B cell (primary cell): ENCODE data around the gene DDX10. TPM values are rescaled to one million over a fixed set of nuclear protein-coding genes. Genes with fewer than 3 reads are reported as not detected.

Experiments
- ATAC-seq: fragments of 200-7000 bp; cut with Tn5 transposase; one replicate; pipeline ENCODE4 v1.10.0; 2021; ENCODE audit warnings: low read depth, mild to moderate bottlenecking, moderate number of reproducible peaks, moderate library complexity
- CTCF ChIA-PET: fragments of 350-600 bp; sonication (Branson Sonifier 250); formaldehyde crosslinking; loops from one replicate; lab custom pipeline; 2021; ENCODE audit warnings: antibody characterized with exemption, inconsistent platforms; lab: Charles Lee
- POLR2A ChIA-PET: fragments of 350-600 bp; sonication (Branson Sonifier 250); formaldehyde crosslinking; loops from one replicate; lab custom pipeline; 2021; ENCODE audit warnings: antibody characterized with exemption; lab: Charles Lee
- DNase-seq: peaks from one replicate; pipeline ENCODE4 v3.0.0; 2013
- H2AFZ ChIP-seq: 2 replicates; pipeline ENCODE4 v1.6.1; 2012; ENCODE audit warnings: mild to moderate bottlenecking, low read depth, low read length; ENCODE audit not compliant: insufficient read depth, poor library complexity, severe bottlenecking
- H3K27ac ChIP-seq, 2 donors: 1 replicate in 1 of 2; 2 replicates in 1 of 2; pipeline ENCODE4 v1.5.1; 2012 to 2013; ENCODE audit warnings: low read length in 2 of 2, mild to moderate bottlenecking in 2 of 2, moderate library complexity in 1 of 2
- H3K27me3 ChIP-seq, 4 experiments: fragments of 200-600 bp in 1 of 4; sonication (generic) in 1 of 4; replicated peaks in 1 of 4; 1 replicate in 2 of 4; 2 replicates in 2 of 4; pipeline versions ENCODE4 v1.6.1 to v1.7.0; 2013 to 2016; ENCODE audit warnings: low read length in 3 of 4, mild to moderate bottlenecking in 2 of 4, mixed read lengths in 1 of 4, moderate library complexity in 1 of 4; ENCODE audit not compliant: insufficient read depth in 4 of 4, control insufficient read depth in 3 of 4; ENCODE audit errors: control extremely low read depth in 1 of 4
- H3K36me3 ChIP-seq, 2 experiments: replicated peaks in 1 of 2; 1 replicate in 1 of 2; 2 replicates in 1 of 2; pipeline versions ENCODE4 v1.6.1 to v1.7.1; 2013; ENCODE audit warnings: low read length in 1 of 2; ENCODE audit not compliant: insufficient read depth in 2 of 2, control insufficient read depth in 1 of 2; ENCODE audit errors: control extremely low read depth in 1 of 2, extremely low read depth in 1 of 2
- H3K4me1 ChIP-seq, 2 donors: fragments of 200-600 bp in 1 of 2; sonication (generic) in 1 of 2; 1 replicate in 1 of 2; 2 replicates in 1 of 2; pipeline versions ENCODE4 v1.5.1 to v1.6.1; 2013 to 2017; ENCODE audit warnings: low read length in 2 of 2; ENCODE audit not compliant: control insufficient read depth in 2 of 2, insufficient read depth in 2 of 2
- H3K4me2 ChIP-seq: replicated peaks from 2 replicates; pipeline ENCODE3; 2012; ENCODE audit warnings: mild to moderate bottlenecking, low read depth, low read length; ENCODE audit not compliant: poor library complexity, severe bottlenecking
- H3K4me3 ChIP-seq, 5 experiments: fragments of 200-600 bp in 1 of 5; sonication (generic) in 1 of 5; 1 replicate in 3 of 5; 2 replicates in 2 of 5; pipeline versions ENCODE4 v1.5.1 to v1.7.0; 2011 to 2016; ENCODE audit warnings: low read length in 4 of 5, mild to moderate bottlenecking in 4 of 5, low read depth in 2 of 5, control low read depth in 1 of 5, moderate library complexity in 1 of 5; ENCODE audit not compliant: insufficient read depth in 1 of 5; ENCODE audit errors: control extremely low read depth in 1 of 5, extremely low read depth in 1 of 5
- H3K79me2 ChIP-seq: fragments of 200-600 bp; sonication (generic); one replicate; pipeline ENCODE4 v1.6.0; 2016; ENCODE audit warnings: low read length; ENCODE audit not compliant: control insufficient read depth, insufficient read depth
- H3K9ac ChIP-seq: fragments of 200-600 bp; sonication (generic); 2 replicates; pipeline ENCODE4 v1.6.1; 2017; ENCODE audit warnings: mild to moderate bottlenecking, low read length, moderate library complexity
- H3K9me3 ChIP-seq, 3 donors: one replicate each; pipeline versions ENCODE4 v1.6.1 to v1.7.1; 2013; ENCODE audit warnings: low read length in 2 of 3; ENCODE audit not compliant: control insufficient read depth in 2 of 3, insufficient read depth in 1 of 3; ENCODE audit errors: control extremely low read depth in 1 of 3
- H4K20me1 ChIP-seq: 2 replicates; pipeline ENCODE4 v1.6.0; 2012; ENCODE audit warnings: mild to moderate bottlenecking, low read length; ENCODE audit not compliant: insufficient read depth, control insufficient read depth, poor library complexity, severe bottlenecking
- H3K27ac Mint-ChIP-seq: one replicate; pipeline ENCODE4 v1.8.0; 2021; ENCODE audit warnings: mixed read lengths
- H3K27me3 Mint-ChIP-seq: one replicate; pipeline ENCODE4 v1.8.0; 2021; ENCODE audit warnings: mixed read lengths
- H3K4me1 Mint-ChIP-seq: one replicate; pipeline ENCODE4 v1.8.0; 2021; ENCODE audit warnings: mixed read lengths
- H3K4me3 Mint-ChIP-seq: one replicate; pipeline ENCODE4 v1.8.0; 2021; ENCODE audit warnings: mixed read lengths
- H3K9me3 Mint-ChIP-seq: one replicate; pipeline ENCODE4 v1.8.0; 2022; ENCODE audit warnings: mixed read lengths; ENCODE audit not compliant: insufficient read depth
- EZH2 ChIP-seq: IDR thresholded peaks from 2 replicates; pipeline ENCODE4 v1.6.1; 2012; ENCODE audit warnings: borderline replicate concordance, low read depth, mild to moderate bottlenecking, moderate library complexity, low read length; ENCODE audit not compliant: insufficient read depth, poor library complexity, severe bottlenecking
- WGBS: methylation state at CpG from one replicate; pipeline ENCODE4 v1.1.5; 2013; ENCODE audit warnings: missing lambda C conversion rate; ENCODE audit not compliant: insufficient coverage; 5-methylcytosine and 5-hydroxymethylcytosine counted together
- intact Hi-C: fragments of 100-400 bp; cut with micrococcal nuclease; formaldehyde crosslinking; loops from one replicate; pipeline ENCODE4 v1.10.0; 2022
- polyA plus RNA-seq: library from polyadenylated mRNA; depleted of rRNA; stranded (reverse); fragments of >200 nt; gene quantifications from 2 replicates; pipeline ENCODE4 v1.2.3, GENCODE V29; 2012
- total RNA-seq, 2 donors: library from RNA; stranded (reverse); fragments of 120-200 nt in 1 of 2; gene quantifications; 1 replicate in 1 of 2; 2 replicates in 1 of 2; pipeline versions ENCODE4 v1.2.3 to v1.2.4, GENCODE V29; 2013 to 2022
- TF ChIP-seq, protein P1 (sequence below): fragments of 200-600 bp; IDR thresholded peaks from one replicate; pipeline ENCODE4 v1.8.0; 2022; ENCODE audit warnings: antibody characterized with exemption, mild to moderate bottlenecking

DDX10 gene
- total and polyA plus RNA-seq, 2 donors (not counting 1 experiment from before 2014, with no cell fraction given) = 15.6 to 30.6 TPM

DNA sequence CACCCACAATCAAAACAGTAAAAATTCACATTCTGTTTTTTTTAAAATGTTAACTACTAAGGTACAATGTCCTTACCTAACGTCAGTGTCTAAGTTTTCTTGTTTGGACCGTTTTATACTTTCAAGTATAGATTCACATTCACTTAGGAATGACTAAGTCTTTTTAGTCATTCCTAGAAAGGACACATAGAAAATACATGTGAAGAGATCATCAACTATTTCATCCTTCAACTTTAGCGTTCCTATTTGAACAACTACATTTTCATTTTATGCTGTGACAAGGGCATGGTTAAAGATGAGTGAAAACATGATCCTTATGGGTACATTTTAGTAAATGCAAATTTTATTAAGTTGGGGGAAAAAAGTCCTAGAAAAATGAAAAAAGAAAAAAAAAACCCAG, 62.8 kb downstream of the DDX10 start:
- H3K4me1 ChIP-seq = no peaks in the 10 kb centered on the region
- Mint-ChIP-seq H3K9me3 (peaks cover 3% of the 10 kb centered on the region), H3K4me3 (no peak overlapping the region), H3K27ac (no peak overlapping the region), H3K4me1 (peaks cover 25% of the 10 kb centered on the region), H3K27me3 (no peaks in the 10 kb centered on the region)
- peaks cover 11% of the 10 kb centered on the region for H3K79me2 ChIP-seq
- H3K9me3 ChIP-seq = peaks cover 0 to 4% (median 0%) of the 10 kb centered on the region in 3 donors
- H3K27ac ChIP-seq = no peak overlapping the region
- no peak for ATAC-seq
- TF ChIP-seq EZH2 = no peak
- TF ChIP-seq, protein P1, sequence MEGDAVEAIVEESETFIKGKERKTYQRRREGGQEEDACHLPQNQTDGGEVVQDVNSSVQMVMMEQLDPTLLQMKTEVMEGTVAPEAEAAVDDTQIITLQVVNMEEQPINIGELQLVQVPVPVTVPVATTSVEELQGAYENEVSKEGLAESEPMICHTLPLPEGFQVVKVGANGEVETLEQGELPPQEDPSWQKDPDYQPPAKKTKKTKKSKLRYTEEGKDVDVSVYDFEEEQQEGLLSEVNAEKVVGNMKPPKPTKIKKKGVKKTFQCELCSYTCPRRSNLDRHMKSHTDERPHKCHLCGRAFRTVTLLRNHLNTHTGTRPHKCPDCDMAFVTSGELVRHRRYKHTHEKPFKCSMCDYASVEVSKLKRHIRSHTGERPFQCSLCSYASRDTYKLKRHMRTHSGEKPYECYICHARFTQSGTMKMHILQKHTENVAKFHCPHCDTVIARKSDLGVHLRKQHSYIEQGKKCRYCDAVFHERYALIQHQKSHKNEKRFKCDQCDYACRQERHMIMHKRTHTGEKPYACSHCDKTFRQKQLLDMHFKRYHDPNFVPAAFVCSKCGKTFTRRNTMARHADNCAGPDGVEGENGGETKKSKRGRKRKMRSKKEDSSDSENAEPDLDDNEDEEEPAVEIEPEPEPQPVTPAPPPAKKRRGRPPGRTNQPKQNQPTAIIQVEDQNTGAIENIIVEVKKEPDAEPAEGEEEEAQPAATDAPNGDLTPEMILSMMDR = no peak
- ChIA-PET CTCF (no interaction called here), POLR2A (no interaction called here)
- WGBS = no CpG with 5 or more reads among the region's 3 CpGs
- no peak overlapping the region for H3K9ac ChIP-seq
- H3K27me3 ChIP-seq = no peaks in the 10 kb centered on the region
- no peak overlapping the region for H2AFZ ChIP-seq
- peaks cover 7 to 17% of the 10 kb centered on the region in 2 experiments for H3K36me3 ChIP-seq
- no peak overlapping the region for H3K4me3 ChIP-seq
- no peak for DNase-seq
- intact Hi-C loops = no loop called here
- H4K20me1 ChIP-seq = no peaks in the 10 kb centered on the region
- no peak overlapping the region for H3K4me2 ChIP-seq

DNA sequence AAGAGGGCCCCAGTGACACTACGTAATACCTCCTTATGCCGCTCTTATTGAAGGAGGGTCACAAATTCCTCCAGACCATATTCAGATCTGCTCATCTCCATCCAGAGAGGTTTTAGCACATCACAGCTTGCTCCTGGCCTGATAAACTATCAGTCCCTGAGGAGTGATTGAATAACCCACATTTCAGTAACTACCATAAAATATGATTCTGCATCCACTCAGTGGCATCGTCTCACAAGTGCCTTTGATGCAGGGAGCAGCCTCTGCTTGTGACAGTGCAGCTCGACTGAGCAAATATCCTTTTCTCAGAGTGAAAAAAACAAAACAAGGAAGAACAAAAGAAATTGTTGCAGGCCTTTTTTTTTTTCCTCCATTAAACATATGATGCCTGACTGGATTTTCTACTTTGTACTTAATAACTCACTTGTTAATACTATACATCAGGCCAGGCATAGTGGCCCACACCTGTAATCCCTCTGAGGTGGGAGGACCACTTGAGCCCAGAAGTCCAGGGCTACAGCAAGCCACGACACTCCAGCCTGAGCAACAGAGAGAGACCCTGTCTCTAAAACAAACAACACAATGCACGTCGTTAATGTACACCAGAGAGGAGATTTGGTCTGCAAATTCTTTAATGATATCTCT, 64.5 kb downstream of the DDX10 start:
- H3K9me3 Mint-ChIP-seq = peaks cover 3% of the 10 kb centered on the region
- CTCF ChIA-PET = interaction anchor here (1.4 kb wide), 1 partner anchor 31 kb away, joined by 4 read pairs; no protein-coding TSS in a partner anchor
- TF ChIP-seq EZH2 = no peak
- TF ChIP-seq, protein P1 = no peak
- H3K27ac Mint-ChIP-seq = no peak overlapping the region
- Histone ChIP-seq H3K9me3 (peaks cover 0 to 1% (median 0%) of the 10 kb centered on the region in 3 donors), H3K27me3 (no peaks in the 10 kb centered on the region), H3K79me2 (peaks cover 11% of the 10 kb centered on the region), H3K9ac (no peak overlapping the region), H3K27ac (no peak overlapping the region), H4K20me1 (no peaks in the 10 kb centered on the region), H3K4me2 (no peak overlapping the region), H3K4me3 (no peak overlapping the region), H3K4me1 (peaks cover 3 to 6% of the 10 kb centered on the region in 2 donors), H2AFZ (no peak overlapping the region), H3K36me3 (peaks cover under 1 to 8% of the 10 kb centered on the region in 2 experiments)
- no peak for ATAC-seq
- no peak overlapping the region for H3K4me3 Mint-ChIP-seq
- peaks cover 39% of the 10 kb centered on the region for H3K4me1 Mint-ChIP-seq
- POLR2A ChIA-PET = no interaction called here
- intact Hi-C loops = no loop called here
- WGBS = 93% methylated on average over 3 of the region's 7 CpGs
- DNase-seq = no peak
- H3K27me3 Mint-ChIP-seq = no peaks in the 10 kb centered on the region
